HEK293T (cell line): Measurements from ENCODE around the gene HRH4.

Source experiments
- CTCF ChIA-PET: fragments of 350-600 bp; formaldehyde crosslinking; extraction: SDS; loops from one replicate; lab custom pipeline; 2021; ENCODE audit warnings: antibody characterized with exemption, inconsistent platforms; lab: Yijun Ruan, JAX
- POLR2A ChIA-PET: fragments of 350-600 bp; formaldehyde crosslinking; extraction: SDS; loops from one replicate; lab custom pipeline; 2020; ENCODE audit warnings: antibody characterized with exemption, inconsistent platforms; lab: Yijun Ruan, JAX
- DNase-seq: peaks from one replicate; pipeline ENCODE4 v3.0.0; 2012; ENCODE audit warnings: mixed read lengths; ENCODE audit errors: extremely low spot score
- ARNT ChIP-seq: fragments of 450-650 bp; IDR thresholded peaks from 2 replicates; pipeline ENCODE4 v1.6.1; 2017; ENCODE audit warnings: mild to moderate bottlenecking
- BHLHE40 ChIP-seq: fragments of 450-650 bp; IDR thresholded peaks from 2 replicates; pipeline ENCODE4 v1.6.1; 2016; ENCODE audit warnings: mild to moderate bottlenecking, moderate library complexity, borderline replicate concordance
- CTBP1 ChIP-seq: fragments of 450-650 bp; IDR thresholded peaks from 2 replicates; pipeline ENCODE4 v1.6.1; 2016; ENCODE audit warnings: borderline replicate concordance
- ELF4 ChIP-seq: fragments of 450-650 bp; IDR thresholded peaks from 2 replicates; pipeline ENCODE4 v1.6.1; 2017; ENCODE audit warnings: antibody characterized with exemption
- FOXA1 ChIP-seq: fragments of 450-650 bp; IDR thresholded peaks from 2 replicates; pipeline ENCODE4 v1.6.1; 2016; ENCODE audit warnings: mild to moderate bottlenecking
- FOXK2 ChIP-seq: fragments of 450-650 bp; IDR thresholded peaks from 2 replicates; pipeline ENCODE4 v1.6.1; 2016; ENCODE audit warnings: mild to moderate bottlenecking
- FOXM1 ChIP-seq: fragments of 450-650 bp; IDR thresholded peaks from 2 replicates; pipeline ENCODE4 v1.6.1; 2017; ENCODE audit warnings: mild to moderate bottlenecking, borderline replicate concordance
- HDGF ChIP-seq: fragments of 450-650 bp; IDR thresholded peaks from 2 replicates; pipeline ENCODE4 v1.6.1; 2017; ENCODE audit warnings: antibody characterized with exemption, borderline replicate concordance
- L3MBTL2 ChIP-seq: fragments of 450-650 bp; conservative IDR thresholded peaks from 2 replicates; pipeline ENCODE4 v1.6.1; 2016; ENCODE audit warnings: mild to moderate bottlenecking
- LEF1 ChIP-seq: fragments of 450-650 bp; IDR thresholded peaks from 2 replicates; pipeline ENCODE4 v1.6.1; 2017; ENCODE audit warnings: mild to moderate bottlenecking, borderline replicate concordance
- NFRKB ChIP-seq: fragments of 450-650 bp; IDR thresholded peaks from 2 replicates; pipeline ENCODE4 v1.6.1; 2016; ENCODE audit warnings: mild to moderate bottlenecking, moderate library complexity
- PKNOX1 ChIP-seq: fragments of 450-650 bp; IDR thresholded peaks from 2 replicates; pipeline ENCODE4 v1.6.1; 2016
- SP1 ChIP-seq: fragments of 450-650 bp; IDR thresholded peaks from 2 replicates; pipeline ENCODE4 v1.6.1; 2017
- SUZ12 ChIP-seq: fragments of 450-650 bp; IDR thresholded peaks from 2 replicates; pipeline ENCODE4 v1.6.1; 2016; ENCODE audit warnings: mild to moderate bottlenecking
- TARDBP ChIP-seq: fragments of 450-650 bp; IDR thresholded peaks from 2 replicates; pipeline ENCODE4 v1.6.1; 2016
- ZNF384 ChIP-seq: fragments of 450-650 bp; IDR thresholded peaks from 2 replicates; pipeline ENCODE4 v1.6.1; 2016

The HRH4 gene

DNA sequence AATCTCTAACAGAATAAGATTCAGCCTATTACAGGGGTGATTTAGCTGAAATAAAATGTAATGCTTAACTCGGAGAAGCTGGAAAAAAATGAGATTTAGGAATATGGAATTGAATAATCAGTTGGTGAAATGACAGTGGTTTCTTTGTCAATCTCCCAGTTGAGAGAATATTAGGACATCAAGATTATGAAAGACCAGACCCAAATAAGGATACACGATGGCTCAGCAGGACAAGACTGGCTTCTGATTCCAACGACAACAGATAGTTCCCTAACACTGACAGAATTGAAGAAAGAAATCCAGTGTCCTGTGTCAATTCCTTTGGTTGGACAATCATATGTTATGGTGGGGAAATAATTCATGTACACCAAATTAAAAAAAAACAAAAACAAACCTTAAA, 55.8 kb downstream of the HRH4 start:
- DNase-seq = no peak
- POLR2A ChIA-PET = no interaction called here
- CTCF ChIA-PET = interaction anchor here (2.4 kb wide), 1 partner anchor 27 kb away, joined by 10 read pairs; no protein-coding TSS in a partner anchor
- no peak for TF ChIP-seq HDGF
- no peak for TF ChIP-seq SUZ12
- TF ChIP-seq CTBP1 = no peak
- no peak for TF ChIP-seq BHLHE40
- TF ChIP-seq ELF4 = no peak
- TF ChIP-seq ARNT = no peak
- TF ChIP-seq FOXK2 = no peak
- TF ChIP-seq FOXM1 = no peak
- TF ChIP-seq NFRKB = no peak
- TF ChIP-seq TARDBP = no peak
- no peak for TF ChIP-seq SP1
- TF ChIP-seq L3MBTL2 = no peak
- no peak for TF ChIP-seq LEF1

DNA sequence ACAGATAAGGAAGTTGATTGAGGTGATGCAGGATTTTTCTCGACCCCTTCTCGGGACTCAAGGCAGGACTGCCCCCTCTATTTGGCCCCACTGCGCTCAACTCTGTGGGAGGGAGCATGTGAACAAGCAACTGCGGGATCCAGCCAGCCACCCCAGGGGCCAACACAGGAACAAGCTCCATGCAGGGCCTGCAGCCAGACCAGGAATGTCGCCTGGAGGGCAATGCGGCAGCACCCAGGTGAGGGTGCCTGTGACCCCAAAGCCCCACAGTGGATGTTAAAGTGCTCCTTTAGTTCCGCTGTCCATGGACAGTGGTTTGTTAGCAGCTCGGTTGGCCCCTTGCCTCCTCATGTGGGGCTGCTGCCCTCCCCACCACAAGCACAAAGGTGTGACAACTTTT, 57.1 kb downstream of the HRH4 start:
- CTCF ChIA-PET = no interaction called here
- no peak for DNase-seq
- POLR2A ChIA-PET = no interaction called here
- TF ChIP-seq SUZ12 (no peak), FOXM1 (no peak), TARDBP (no peak), L3MBTL2 (no peak), FOXA1 (no peak), SP1 (no peak), FOXK2 (no peak), ARNT (no peak), CTBP1 (no peak), LEF1 (no peak), HDGF (no peak), ZNF384 (no peak), PKNOX1 (no peak), ELF4 (no peak), BHLHE40 (no peak), NFRKB (no peak)

- POLR2A ChIA-PET = no interaction called here
- DNase-seq = no peak
- CTCF ChIA-PET = no interaction called here
- no peak for TF ChIP-seq L3MBTL2
- TF ChIP-seq FOXA1 = no peak
- TF ChIP-seq FOXK2 = no peak
- no peak for TF ChIP-seq SP1
- TF ChIP-seq HDGF = no peak
- TF ChIP-seq ARNT = no peak
- TF ChIP-seq ELF4 = no peak
- no peak for TF ChIP-seq SUZ12
- no peak for TF ChIP-seq BHLHE40
- no peak for TF ChIP-seq LEF1
These were observed 58.2 kb downstream of the HRH4 start for GRCh38 chr18:24518596-24518995.
